NCI-H2029 treated with DMSO at 0.1 percent for 48 hours (cell line): ENCODE measurements around the gene RNF126.
A peak's percentile ranks its signal among the peaks of the same experiment; 100 is the strongest.
"Not testable (repeated sequence)": the region's sequence is repeated elsewhere in the genome, so short reads cannot be mapped to it uniquely, and the experiment has no call there.

Experiments used
- DNase-seq: peaks from one replicate; lab custom pipeline; 2025; lab: John Stamatoyannopoulos, UW

Gene RNF126

DNA sequence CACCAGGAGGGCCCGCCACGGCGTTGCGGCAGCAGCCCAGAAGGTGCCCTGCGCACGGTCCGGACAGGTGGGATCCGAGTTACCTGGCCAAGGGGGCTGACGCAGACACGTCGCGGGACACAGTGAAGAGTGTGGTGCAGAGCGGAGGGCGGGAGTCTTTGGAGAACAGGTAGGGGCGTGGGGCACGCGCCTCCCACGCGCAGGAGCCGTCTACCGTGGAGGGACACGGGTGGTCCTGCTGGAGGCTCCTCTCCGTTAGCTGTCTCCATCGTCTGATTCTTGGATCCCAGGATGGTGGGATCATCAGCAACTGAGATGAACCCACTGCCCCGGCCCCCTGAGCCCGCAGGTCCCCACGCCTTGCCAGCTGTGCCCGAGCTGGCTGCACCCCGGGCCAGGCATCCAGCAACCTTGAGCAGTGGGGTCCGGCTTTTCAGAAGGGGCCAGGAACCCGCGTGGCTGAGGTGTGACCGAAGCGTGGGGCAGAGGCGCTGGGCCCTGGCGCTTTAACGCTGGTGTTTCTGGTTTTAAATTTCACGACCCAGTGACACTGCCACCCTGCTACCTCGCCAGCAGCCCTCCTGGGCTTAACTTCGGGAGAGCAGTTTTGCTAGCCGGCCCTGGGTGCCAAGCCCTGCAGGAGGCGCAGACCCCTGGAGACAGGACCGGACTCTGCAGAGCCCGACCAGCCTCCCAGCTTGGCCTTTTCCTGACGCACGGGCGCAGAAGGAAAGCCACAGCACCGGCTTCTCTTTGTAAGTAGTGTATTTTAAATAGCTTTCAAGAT is 16.0 kb downstream of the RNF126 start:
- no peak for DNase-seq

DNA sequence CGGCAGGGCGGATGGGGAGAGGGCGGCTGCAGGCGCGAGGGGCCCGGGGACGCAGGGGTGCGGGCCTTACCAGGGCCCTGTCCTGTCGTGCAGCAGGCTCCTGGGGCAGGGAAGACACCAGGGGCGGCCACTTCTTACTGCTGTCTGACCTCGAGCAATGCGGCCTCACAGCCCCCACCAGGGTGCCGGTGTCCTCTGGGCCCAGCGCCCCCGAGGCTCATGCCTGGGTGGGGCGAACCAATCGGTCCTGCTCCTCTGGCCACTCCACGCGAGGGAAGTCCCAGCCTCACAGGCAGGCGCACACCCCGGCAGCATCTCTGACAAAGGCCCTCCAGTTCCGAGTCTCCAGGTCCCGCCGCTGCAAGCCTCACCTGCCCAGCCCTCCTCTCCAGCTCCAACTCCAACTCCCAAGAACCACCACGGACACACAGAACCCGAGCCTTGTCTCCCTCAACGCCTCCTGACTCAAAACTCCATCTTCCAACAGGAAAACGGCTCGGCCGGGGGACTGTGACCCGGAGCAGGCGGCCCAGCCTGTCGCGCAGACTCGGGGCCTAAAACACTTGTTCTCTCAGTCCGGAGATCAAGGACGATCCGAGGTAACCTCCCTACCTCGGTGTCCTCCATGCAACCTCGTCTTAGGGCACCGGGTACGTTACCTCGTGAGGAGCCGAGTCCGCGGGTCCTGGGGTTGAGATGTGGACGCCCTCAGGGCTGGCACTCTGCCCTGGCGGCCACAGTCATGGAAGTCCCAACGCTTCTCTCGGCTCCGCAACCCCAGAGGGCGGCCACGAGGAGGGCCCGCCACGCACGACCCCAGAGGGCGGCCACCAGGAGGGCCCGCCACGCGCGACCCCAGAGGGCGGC is 16.9 kb downstream of the RNF126 start:
- no peak for DNase-seq

DNA sequence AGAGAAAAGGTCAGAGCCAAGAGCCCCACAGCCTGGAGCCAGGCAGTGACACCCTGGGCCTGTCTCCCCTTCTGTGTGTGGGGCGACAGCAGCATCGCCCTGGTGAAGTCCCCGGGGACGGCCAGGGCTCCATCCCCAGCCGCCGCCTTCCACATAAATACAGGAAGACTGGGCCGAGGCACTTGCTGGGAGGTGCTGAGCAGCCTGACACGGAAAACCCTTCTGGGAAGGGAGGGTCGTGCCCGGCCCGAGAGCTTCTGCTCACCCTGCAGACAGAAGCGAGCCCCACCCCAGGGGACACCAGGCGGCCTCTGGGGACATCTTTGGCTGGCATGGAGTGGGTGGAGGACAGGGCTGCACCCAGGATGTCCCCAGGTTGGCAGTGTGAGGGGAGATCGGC is 18.2 kb downstream of the RNF126 start:
- DNase-seq, result no peak

DNA sequence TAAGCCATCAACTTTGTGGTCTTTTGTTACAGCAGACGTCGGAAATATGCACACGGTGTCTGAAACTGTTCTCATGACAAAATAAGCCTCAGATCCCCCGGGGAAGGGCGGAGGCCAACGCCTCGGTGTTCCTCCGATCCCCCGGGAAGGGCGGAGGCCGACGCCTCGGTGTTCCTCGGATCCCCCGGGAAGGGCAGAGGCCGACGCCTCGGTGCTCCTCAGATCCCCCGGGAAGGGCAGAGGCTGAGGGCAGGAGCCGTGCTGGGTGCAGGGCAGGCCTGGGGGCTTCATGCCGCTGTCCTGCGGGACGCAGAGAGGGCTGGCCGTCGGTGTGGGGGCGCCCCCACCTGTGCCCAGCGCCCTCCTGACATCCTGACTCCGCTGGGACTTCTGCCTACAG is 18.7 kb downstream of the RNF126 start:
- DNase-seq, result no peak

DNA sequence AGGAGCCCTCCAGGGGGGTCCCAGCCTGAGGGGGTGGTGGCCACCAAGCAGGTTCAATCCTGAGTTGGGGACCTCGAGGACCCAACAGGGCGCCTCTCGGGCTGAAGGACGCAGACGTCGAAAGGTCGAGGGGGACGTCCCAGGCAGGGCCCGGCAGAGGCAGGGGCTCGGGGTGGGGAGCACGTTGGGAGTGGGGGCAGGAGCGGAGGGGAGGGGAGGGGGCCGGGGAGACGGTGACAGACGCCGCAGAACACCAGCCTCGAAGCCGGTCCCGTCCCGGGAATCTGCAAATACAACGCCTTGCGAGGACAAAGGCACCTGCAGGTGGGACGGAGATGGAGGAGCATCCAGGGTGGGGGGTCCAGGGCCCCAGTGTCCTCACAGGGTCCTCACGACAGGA is 19.3 kb downstream of the RNF126 start:
- no peak for DNase-seq

DNA sequence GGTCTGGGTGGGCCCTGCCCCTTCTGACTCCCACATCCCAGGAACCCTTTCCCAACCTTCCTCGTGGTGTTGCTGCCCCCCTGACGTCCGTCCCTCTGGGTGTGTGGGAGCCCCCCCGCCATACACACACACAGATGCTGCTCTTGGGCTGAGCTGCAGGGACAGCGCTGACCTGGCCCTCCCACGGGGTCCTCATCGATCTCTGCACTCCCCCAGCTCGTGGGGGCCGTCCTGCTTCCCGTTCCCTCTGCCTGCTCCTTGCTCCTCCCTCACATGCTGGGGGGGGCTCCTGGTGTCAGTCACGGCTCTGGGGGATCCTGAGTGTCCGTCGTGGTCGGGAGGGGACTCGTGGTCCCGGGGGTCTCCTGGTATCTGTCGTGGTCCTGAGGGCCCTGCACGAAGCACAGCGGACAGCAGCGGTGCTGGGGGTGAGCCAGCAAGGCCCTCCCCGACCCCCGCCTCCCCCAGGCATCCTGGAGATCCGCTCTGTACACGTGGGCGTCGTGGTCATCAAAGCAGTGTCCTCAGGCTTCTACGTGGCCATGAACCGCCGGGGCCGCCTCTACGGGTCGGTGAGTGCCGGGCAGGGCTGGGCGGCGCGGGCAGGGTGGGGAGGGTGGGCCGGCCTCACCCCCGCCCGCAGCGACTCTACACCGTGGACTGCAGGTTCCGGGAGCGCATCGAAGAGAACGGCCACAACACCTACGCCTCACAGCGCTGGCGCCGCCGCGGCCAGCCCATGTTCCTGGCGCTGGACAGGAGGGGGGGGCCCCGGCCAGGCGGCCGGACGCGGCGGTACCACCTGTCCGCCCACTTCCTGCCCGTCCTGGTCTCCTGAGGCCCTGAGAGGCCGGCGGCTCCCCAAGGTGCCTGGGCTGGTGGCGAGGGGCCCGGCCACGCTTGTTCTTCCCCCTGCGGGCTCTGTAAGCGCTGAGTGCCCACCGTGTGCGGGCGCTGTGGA is 20.0 kb downstream of the RNF126 start:
- DNase-seq, result no peak

- no peak for DNase-seq
These were observed 21.3 kb downstream of the RNF126 start for GRCh38 chr19:641702-642101.

- no peak for DNase-seq
These were observed 22.3 kb downstream of the RNF126 start for GRCh38 chr19:640606-641189.

DNA sequence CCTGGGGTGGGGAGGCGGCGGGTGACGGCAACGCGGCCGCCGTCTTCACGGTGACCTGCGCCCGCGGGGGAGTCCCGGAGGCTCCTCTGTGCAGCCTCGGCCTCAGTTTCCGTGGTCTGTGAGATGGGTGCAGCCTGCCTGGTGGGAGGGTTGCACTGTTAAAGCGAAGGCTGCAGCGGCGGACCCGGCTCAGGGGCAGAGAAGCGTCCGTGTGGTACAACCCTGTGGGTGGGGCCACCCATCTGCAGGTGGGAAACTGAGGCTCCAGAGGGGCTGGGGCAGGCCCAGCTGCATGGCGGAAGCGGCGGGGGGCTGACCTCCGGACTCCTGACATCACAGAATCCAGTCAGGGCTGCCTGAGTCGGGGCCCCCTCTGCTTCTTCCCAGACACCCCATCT is 22.9 kb downstream of the RNF126 start:
- DNase-seq, result no peak

- peak; percentile 26 for DNase-seq
These were observed 23.5 kb downstream of the RNF126 start, which contains the start of gene FGF22 for GRCh38 chr19:639253-640160. Gene FGF22 (plus strand): TSS chr19:639879. CDS start chr19:639926, 47 bp downstream.

- DNase-seq, result no peak
These were observed 24.1 kb downstream of the RNF126 start for GRCh38 chr19:638906-639252.

GRCh38 chr19:634975-635652 is 27.9 kb downstream of the RNF126 start:
- DNase-seq, result no peak

GRCh38 chr19:633786-634639 is 29.0 kb downstream of the RNF126 start:
- DNase-seq, result no peak

DNA sequence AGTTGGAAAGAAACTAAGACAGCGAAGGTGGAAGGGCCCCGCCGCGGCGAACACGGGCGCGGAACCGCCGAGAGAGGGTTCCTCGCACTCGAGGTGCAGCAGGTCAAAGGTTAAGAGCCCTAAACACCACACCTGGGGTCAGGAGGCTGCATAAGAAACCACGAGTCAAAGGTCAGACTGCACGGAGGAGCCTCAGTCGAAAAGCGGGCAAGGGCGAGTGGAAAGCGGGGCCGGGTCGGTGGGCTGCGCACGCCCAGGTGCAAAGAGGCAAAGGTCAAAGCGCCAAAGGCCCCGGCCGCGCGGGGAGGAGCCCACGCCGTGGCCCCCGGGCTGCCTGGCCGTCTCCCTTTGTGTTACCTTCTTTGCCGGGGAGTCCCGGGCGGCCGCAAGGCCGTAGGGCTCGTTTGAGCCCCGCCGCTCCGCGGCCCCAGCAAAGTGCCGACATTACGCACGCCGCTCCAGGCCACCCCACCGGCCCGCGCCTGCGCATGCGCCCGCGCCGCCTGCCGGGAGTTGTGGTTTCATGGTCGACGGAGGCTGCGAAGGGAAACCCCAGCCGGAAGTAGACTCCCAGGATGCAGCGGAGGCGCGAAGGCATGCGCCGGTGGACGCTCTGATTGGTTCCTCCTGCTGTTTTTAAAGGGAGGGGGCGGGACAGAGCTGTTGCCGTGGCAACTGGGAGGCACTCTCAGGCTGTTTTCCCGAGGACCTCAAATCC is 29.8 kb downstream of the RNF126 start, which contains the start of gene POLRMT:
Gene POLRMT (minus strand): TSS at position 470 of the 718 bp plus-strand sequence. CDS start 25 bp downstream, at position 445.
- peak; percentile 64 for DNase-seq

DNA sequence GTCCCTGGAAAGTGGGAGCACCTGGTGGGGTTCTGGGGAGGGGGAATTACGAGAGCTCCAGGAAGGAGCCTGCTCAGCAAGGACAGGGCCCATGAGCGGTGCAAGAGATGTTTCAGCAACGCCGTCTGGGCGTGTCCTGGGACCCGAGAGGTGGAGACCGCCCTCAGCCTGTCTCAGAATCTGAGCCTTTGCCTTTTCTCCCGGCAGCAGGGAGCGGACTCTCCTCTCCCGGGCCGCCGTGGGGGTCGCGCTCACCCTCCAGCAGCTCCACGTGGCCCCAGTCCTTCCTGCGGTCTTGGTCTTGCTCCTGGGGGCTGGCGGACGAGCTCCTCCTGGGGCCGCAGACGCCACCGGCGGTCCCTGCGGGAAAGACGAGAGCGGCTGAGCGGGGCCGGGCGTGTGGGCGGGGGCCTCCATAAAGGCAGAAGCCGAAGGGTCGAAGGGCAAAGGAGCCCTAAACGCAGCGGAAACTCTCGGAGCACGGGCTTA is 30.4 kb downstream of the RNF126 start:
- DNase-seq, result no peak

DNA sequence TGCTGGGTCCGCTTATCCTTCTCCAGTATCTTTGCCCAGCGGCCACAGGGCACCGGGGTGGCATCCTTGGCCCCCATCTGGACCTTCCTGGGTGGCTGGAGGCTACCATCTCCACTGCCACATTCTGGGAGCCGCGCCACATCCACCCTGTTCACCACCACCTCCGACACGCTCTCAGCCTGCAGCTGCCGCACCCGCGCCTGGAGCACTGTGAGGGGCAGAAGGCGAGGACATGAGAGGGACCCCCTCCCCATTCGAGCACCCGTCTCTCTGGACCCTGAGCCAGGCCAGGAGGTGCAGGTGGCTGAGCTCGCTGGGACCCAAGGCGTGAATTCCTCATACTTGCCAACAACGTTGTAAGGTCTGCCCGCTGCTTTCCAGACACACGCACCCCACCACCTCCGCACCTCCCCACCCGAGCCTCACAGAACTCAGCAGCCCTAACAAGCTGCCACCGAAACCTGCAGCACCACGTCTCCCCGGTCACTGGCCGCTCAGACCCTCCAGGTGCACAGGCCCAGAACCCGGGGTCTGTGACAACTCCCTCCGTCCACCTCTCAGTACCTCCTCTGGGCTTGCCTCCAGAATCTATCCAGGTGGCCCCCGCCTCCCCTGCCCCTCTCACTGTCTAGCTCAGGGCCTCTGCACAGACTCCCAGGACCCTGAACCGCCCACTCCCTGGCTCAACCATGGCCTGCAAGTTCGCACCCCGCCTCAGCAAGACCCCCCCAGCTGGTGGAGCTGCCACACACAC is 32.9 kb downstream of the RNF126 start:
- no peak for DNase-seq

DNA sequence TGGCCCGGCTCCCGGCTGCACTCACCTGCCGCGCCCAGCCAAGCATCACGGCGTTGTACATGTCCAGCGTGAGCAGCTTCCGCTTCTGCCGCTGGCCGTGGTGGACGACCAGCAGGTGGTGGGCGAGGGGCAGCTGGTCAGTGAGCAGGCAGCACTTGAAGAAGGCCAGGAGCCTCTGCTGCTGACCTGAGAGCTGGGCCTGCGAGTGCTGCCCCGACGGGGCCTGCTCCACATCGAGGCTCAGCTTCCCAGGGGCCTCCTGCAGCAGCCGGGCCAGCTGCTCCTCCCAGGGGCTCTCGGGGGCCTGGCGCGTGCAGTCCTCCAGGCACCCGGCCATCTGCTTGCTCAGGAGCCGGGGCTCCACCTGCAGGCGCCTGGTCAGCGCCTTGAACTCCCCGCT is 33.5 kb downstream of the RNF126 start:
- not testable (repeated sequence) for DNase-seq
